OCI-LY7 (cell line): ENCODE data around the gene PTPRT. TPM values are rescaled to one million over a fixed set of nuclear protein-coding genes. Genes with fewer than 3 reads are reported as not detected.
A peak's percentile ranks its signal among the peaks of the same experiment; 100 is the strongest.

Source experiments
- BruUV-seq: library from RNA; stranded (reverse); fragments of 400-500 nt; replicated peaks from 2 replicates; lab custom pipeline; 2021; lab: Mats Ljungman, UMichigan
- CTCF ChIA-PET: fragments of 300-600 bp; sonication (Branson Sonifier 250); formaldehyde crosslinking; loops from one replicate; lab custom pipeline; 2022; ENCODE audit warnings: antibody characterized with exemption; ENCODE audit not compliant: unreplicated experiment; lab: Charles Lee
- POLR2A ChIA-PET: fragments of 300-600 bp; sonication (Branson Sonifier 250); formaldehyde crosslinking; loops from one replicate; lab custom pipeline; 2022; ENCODE audit warnings: antibody characterized with exemption; lab: Charles Lee
- DNase-seq: peaks from one replicate; pipeline ENCODE4 v3.0.0-alpha.2; 2015; ENCODE audit warnings: low spot score
- H2AFZ ChIP-seq: fragments of 200-600 bp; sonication (generic), shearing (Covaris generic); 2 replicates; pipeline ENCODE4 v1.6.1; 2014; ENCODE audit warnings: mild to moderate bottlenecking, antibody characterized with exemption, low read length, moderate library complexity
- H3K27ac ChIP-seq: fragments of 200-600 bp; sonication (generic); 2 replicates; pipeline ENCODE4 v1.5.1; 2014; ENCODE audit warnings: mixed run types, low read depth, mild to moderate bottlenecking, moderate library complexity, low read length, inconsistent platforms; ENCODE audit not compliant: poor library complexity, severe bottlenecking
- H3K36me3 ChIP-seq: fragments of 200-600 bp; sonication (generic); 2 replicates; pipeline ENCODE4 v1.6.1; 2014; ENCODE audit warnings: mild to moderate bottlenecking, antibody characterized with exemption, low read length, moderate library complexity, mixed read lengths; ENCODE audit not compliant: insufficient read depth
- H3K4me1 ChIP-seq: fragments of 200-600 bp; sonication (generic); 2 replicates; pipeline ENCODE4 v1.5.1; 2014; ENCODE audit warnings: mild to moderate bottlenecking, low read length; ENCODE audit not compliant: insufficient read depth, poor library complexity, severe bottlenecking
- H3K4me2 ChIP-seq: fragments of 200-600 bp; sonication (generic); 2 replicates; pipeline ENCODE4 v1.6.1; 2014; ENCODE audit warnings: mild to moderate bottlenecking, low read length
- H3K4me3 ChIP-seq: fragments of 200-600 bp; sonication (generic); 2 replicates; pipeline ENCODE4 v1.5.1; 2014; ENCODE audit warnings: mild to moderate bottlenecking, low read depth, low read length; ENCODE audit not compliant: poor library complexity, severe bottlenecking
- H3K79me2 ChIP-seq: fragments of 200-600 bp; sonication (generic); 2 replicates; pipeline ENCODE4 v1.6.1; 2016; ENCODE audit warnings: low read depth, mild to moderate bottlenecking, low read length, moderate library complexity, mixed read lengths; ENCODE audit not compliant: insufficient read depth
- H3K9me2 ChIP-seq: fragments of 200-600 bp; sonication (generic); 2 replicates; pipeline ENCODE4 v1.6.1; 2016; ENCODE audit warnings: mild to moderate bottlenecking, low read length, mixed read lengths; ENCODE audit not compliant: insufficient read depth
- H3K9me3 ChIP-seq: fragments of 200-600 bp; sonication (generic); 2 replicates; pipeline ENCODE4 v1.6.1; 2014; ENCODE audit warnings: mild to moderate bottlenecking, mixed run types, low read length, mixed read lengths
- H4K20me1 ChIP-seq: fragments of 200-600 bp; sonication (generic); 2 replicates; pipeline ENCODE4 v1.6.1; 2014; ENCODE audit warnings: mild to moderate bottlenecking, antibody characterized with exemption, low read length, moderate library complexity, mixed read lengths; ENCODE audit not compliant: insufficient read depth
- CTCF ChIP-seq: fragments of 200-600 bp; sonication (generic); conservative IDR thresholded peaks from 2 replicates; pipeline ENCODE4 v1.5.1; 2014; ENCODE audit warnings: mild to moderate bottlenecking, antibody characterized with exemption, low read length, moderate library complexity, mixed read lengths
- EZH2phosphoT487 ChIP-seq: fragments of 200-600 bp; sonication (generic); IDR thresholded peaks from 2 replicates; pipeline ENCODE4 v1.6.1; 2018; ENCODE audit warnings: low read depth, borderline replicate concordance, mild to moderate bottlenecking, mixed run types, antibody characterized with exemption, low read length, moderate library complexity, mixed read lengths
- intact Hi-C: fragments of 100-400 bp; cut with micrococcal nuclease; formaldehyde crosslinking; loops from one replicate; pipeline ENCODE4 v1.10.0; 2022; ENCODE audit not compliant: unreplicated experiment
- total RNA-seq, 2 experiments: library from RNA; depleted of rRNA in 1 of 2; stranded (reverse); fragments of >200 nt in 1 of 2; shearing (Covaris generic) in 1 of 2; gene quantifications; 2 replicates each; pipeline ENCODE4 v1.2.3, GENCODE V29; 2014 to 2022

PTPRT gene
- total RNA-seq, 2 experiments from 2014 or later: not detected

GRCh38 chr20:42027746-42028268 is 1161.9 kb downstream of the PTPRT start:
- DNase-seq: no peak
- no TSS peak for BruUV-seq
- Histone ChIP-seq H3K9me2 (no peaks in the 10 kb centered on the region), H3K79me2 (no peaks in the 10 kb centered on the region), H3K4me1 (no peaks in the 10 kb centered on the region), H2AFZ (no peak overlapping the region), H4K20me1 (no peaks in the 10 kb centered on the region), H3K9me3 (no peaks in the 10 kb centered on the region), H3K4me2 (no peak overlapping the region), H3K4me3 (no peak overlapping the region), H3K36me3 (no peaks in the 10 kb centered on the region), H3K27ac (no peak overlapping the region)
- no peak for TF ChIP-seq EZH2phosphoT487
- TF ChIP-seq CTCF: peak; percentile 32; the same call in 1 of the 2 replicates
- POLR2A ChIA-PET: no interaction called here
- intact Hi-C loops: no loop called here
- CTCF ChIA-PET: no interaction called here

GRCh38 chr20:42026599-42026998 is 1163.1 kb downstream of the PTPRT start:
- Histone ChIP-seq H3K9me3 (no peaks in the 10 kb centered on the region), H3K36me3 (no peaks in the 10 kb centered on the region), H2AFZ (no peak overlapping the region), H4K20me1 (no peaks in the 10 kb centered on the region), H3K4me2 (no peak overlapping the region), H3K9me2 (no peaks in the 10 kb centered on the region), H3K27ac (no peak overlapping the region), H3K4me1 (no peaks in the 10 kb centered on the region), H3K4me3 (no peak overlapping the region), H3K79me2 (no peaks in the 10 kb centered on the region)
- POLR2A ChIA-PET: no interaction called here
- no peak for DNase-seq
- intact Hi-C loops: no loop called here
- BruUV-seq: no TSS peak
- TF ChIP-seq CTCF (no peak), EZH2phosphoT487 (no peak)
- CTCF ChIA-PET: no interaction called here

- BruUV-seq: no TSS peak
- Histone ChIP-seq H3K36me3 (no peaks in the 10 kb centered on the region), H3K79me2 (no peaks in the 10 kb centered on the region), H3K4me1 (no peaks in the 10 kb centered on the region), H4K20me1 (no peaks in the 10 kb centered on the region), H3K9me2 (no peaks in the 10 kb centered on the region), H3K9me3 (no peaks in the 10 kb centered on the region), H3K4me3 (no peak overlapping the region), H3K27ac (no peak overlapping the region), H2AFZ (no peak overlapping the region), H3K4me2 (no peak overlapping the region)
- no peak for TF ChIP-seq CTCF
- TF ChIP-seq EZH2phosphoT487: no peak
- POLR2A ChIA-PET: no interaction called here
- CTCF ChIA-PET: no interaction called here
- intact Hi-C loops: no loop called here
- no peak for DNase-seq
These were observed 1165.1 kb downstream of the PTPRT start for GRCh38 chr20:42024653-42025052.
